HG02970 (cell line): ENCODE results near the gene PCID2.

Source experiments
- ATAC-seq: cut with Tn5 transposase; IDR thresholded peaks from one replicate; pipeline ENCODE4 v1.9.1; 2021; ENCODE audit warnings: mild to moderate bottlenecking, moderate library complexity, moderate number of reproducible peaks; ENCODE audit not compliant: unreplicated experiment, low FRiP score

Gene PCID2

GRCh38 chr13:113190181-113190580, 18.3 kb downstream of the PCID2 start:
- ATAC-seq: no peak

GRCh38 chr13:113187883-113188665, 20.4 kb downstream of the PCID2 start:
- no peak for ATAC-seq

DNA sequence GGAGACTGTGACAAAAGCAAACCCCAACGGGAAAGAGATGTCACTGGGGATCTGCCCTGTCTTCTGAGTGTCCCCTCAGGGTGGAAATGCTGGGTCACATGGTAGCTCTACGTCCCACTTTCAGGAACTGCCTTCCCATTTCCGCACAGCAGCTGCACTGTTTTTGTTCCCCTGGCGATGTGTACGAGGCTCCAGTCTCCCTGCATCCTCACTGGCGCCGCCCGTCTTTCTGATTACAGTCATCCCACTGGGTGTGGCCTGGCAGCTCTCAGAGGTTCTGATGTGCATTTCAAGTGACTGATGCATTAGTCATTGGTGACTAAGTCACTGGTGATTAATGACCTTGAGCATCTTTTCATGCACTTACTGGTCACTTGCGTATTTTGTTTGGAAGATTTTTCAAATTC, 21.2 kb downstream of the PCID2 start:
- no peak for ATAC-seq

GRCh38 chr13:113186061-113186900, 22.2 kb downstream of the PCID2 start:
- peak; percentile 92 for ATAC-seq

DNA sequence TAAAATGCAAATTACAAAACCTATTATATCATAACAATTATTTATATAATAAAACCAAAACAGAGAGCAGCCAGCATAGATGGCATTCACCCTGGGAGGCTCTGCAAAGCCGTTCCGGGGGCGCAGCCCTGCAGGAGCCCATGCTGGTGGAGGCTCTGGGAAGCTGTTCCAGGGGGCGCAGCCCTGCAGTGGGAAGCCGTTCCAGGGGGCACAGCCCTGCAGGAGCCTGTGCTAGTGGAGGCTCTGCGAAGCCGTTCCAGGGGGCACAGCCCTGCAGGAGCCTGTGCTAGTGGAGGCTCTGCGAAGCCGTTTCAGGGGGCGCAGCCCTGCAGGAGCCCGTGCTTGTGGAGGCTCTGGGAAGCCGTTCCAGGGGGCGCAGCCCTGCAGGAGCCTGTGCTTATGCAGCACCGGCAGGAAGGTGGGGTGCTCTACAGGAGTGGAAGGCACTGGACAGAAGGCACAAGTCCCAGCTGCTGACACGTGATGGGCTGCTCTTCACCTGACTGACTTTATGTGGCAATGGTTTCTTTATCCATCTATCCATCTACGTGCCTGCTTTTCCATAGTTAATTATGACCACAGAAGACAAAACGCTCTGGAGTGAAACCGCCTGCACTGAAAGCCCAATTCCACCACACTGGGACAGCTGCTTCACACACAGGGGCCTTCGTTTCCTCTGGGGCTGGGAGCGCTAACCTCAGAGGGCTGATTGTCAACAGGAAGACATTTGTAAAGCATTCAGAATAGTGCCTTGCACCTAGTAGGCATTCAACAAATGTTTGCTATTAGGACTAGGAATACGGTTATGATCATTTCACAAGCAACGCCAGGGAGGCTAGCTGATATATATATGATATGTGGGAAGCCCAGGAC, 23.7 kb downstream of the PCID2 start:
- no peak for ATAC-seq

DNA sequence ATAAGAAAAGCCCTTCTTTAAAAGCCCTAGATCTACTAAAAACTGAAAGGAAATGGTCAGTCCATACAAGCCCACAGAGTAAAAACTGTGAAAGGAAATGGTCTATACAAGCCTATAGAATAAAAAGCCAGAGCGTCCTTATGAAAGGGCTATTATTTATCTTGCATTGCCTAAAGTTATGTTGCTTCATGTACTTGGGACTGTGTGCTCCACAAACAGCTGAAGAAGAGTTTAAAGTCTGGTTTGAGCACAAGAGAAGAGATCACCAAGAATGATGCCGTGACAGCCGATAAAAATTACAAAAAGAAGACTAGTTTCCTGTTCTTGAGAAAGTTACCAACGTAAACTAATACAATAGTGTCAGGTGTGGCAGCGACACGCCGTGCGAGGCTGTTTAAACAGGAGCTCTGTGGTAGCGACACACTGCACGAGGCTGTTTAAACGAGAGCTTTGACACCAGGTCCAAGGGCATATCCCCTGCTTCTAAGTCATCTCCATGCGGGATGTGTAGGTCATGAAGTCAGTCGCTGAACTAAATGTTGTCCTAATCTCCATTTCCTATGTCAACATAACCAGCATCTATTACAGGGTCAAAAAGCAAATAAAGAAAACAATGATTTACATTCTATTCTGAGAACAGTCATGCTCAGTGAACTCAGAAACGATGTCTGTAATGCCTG, 24.9 kb downstream of the PCID2 start:
- ATAC-seq: no peak

GRCh38 chr13:113182046-113182445, 26.4 kb downstream of the PCID2 start:
- ATAC-seq: no peak

DNA sequence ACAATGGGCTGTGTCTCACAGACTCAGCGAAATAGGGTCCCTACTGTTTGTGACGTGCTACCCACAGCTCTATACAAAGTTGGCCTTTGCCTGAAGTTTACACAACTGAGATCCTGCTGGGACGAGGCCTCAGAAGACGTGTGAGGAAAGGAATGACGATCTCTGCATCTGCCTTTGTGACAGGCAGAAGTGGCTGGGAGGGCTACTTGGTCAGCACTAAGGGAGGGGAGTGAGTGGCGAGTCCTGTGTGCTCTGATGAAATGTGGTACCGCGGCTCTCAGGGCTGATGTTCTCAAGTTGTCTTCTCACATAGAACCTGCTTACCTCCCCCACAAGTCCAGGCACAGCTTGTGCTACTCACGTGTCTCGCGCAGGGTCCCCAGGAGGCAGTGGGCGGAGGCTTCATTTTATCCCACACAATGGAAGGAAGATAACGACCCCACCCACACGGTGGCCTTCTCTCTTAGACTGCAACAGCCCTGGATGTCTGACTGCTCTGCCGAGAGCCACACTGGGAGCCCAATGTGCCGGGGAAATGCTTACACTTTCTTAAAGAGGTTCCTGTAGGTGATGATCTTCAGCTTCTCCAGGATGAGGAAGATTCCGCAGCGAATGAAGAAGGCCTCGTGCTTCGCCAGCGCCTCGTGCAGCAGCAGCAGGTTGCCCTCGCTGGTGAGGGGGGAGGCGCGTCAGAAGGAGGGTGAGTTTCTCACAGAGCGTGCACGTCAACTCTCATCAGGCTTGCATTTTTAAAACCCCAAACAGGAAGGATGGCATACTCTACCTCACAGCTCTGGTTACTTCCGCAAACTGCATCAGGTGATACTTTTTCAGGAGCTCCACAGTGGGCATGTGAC, 28.9 kb downstream of the PCID2 start:
- no peak for ATAC-seq

GRCh38 chr13:113178896-113179167, 29.6 kb downstream of the PCID2 start:
- no peak for ATAC-seq

DNA sequence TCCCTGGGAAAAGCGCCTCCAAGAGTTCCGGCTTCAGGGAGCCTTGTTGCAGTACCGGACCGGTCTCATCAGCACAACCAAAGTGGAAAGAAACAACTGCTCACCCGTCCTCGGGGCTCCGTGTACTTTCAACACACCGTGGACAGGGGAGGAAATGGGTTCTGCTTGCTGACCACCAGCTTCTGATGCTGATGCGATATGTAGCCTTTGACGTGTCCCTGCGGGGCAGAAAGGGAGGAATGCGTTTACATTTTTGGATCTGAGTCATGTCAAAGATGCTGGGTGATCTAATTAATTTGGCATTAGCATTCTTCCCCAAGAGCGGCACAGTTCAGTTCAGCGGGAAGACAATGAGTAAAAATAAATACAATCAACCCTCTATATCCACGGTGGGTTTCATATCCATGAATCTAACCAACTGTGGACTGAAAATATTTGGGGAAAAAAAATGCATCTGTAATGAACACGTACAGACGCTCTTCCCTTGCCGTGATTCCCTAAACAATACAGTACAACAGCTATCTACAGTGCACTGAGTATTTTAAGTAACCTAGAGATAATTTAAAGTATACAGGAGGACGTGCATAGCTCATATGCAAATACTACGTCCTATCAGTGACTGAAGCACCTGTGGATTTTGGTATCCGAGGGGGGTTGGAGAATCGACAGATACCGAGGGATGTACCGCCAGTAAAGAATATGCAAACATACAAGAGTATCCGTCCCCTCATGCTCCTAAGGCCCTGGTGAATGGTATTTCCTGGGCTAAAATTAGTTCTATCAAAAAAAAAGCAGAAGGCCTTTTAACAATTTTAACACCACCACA, 30.2 kb downstream of the PCID2 start:
- ATAC-seq: no peak

DNA sequence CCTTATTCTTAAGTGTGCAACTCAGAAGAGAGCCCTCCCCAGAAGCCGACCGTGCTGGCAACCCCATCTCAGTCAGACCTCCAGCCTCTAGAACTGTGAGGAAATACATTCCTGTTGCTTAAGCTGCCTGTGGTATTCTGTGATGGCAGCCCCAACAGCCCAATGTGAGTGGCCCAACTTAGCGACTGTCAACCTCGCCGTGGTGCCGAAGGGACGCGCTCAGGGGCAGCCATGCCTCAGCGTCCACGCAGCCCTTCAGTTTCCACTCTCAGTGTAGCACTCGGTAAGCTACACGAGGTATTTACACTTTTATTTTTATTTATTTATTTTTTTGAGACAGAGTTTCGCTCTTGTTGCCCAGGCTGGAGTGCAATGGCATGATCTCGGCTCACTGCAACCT, 31.6 kb downstream of the PCID2 start:
- no peak for ATAC-seq

- ATAC-seq: no peak
Observed at GRCh38 chr13:113176280-113176679, 32.2 kb downstream of the PCID2 start.

GRCh38 chr13:113172419-113172926, 36.0 kb downstream of the PCID2 start:
- ATAC-seq: no peak

DNA sequence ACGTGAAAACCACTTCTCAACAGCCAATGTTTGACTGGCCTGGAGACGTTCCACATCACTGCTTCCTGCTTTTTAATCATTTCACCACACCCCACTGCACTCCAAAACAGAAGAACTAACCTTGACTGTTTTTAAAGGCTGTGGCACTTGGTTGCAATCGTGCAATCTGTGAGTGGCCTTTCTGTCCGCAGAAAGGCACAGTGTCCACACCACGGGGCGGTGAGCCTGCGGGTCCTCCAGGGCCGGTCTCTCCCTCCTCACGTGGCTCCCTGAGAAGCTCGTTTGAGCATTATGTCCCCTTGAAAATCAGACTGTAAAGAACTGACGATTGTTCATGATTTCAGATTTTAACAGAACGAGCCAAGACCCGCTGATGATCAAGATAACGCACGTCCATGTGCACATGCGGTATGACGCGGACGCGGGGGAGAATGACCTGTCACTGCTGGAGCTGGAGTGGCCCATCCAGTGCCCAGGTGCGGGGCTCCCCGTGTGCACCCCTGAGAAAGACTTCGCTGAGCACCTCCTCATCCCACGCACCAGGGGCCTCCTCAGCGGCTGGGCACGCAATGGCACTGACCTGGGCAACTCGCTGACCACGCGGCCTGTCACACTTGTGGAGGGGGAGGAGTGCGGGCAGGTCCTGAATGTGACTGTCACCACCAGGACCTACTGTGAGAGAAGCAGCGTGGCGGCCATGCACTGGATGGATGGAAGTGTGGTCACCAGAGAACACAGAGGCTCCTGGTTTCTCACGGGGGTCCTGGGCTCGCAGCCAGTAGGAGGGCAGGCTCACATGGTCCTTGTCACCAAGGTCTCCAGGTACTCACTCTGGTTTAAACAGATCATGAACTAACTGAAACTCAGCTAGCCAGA, 37.0 kb downstream of the PCID2 start:
- no peak for ATAC-seq

DNA sequence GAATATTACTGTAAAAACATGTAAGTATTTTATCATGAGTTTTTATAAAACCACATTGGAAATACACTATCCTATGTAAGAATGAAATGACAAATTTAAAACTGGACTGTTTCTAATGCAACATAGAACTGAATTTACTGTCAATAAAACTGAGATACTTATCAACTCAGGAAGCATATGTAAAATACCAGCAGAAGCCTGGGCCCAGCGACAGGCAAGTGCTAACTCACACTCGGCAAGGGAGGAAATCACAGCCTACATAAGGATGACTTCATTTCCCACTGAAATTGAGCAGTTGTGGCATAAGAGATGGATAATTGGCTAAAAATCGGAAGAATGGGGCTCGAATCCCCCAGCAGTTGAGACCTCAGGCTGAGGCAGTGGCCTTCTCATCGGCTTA, 38.0 kb downstream of the PCID2 start:
- ATAC-seq: no peak

DNA sequence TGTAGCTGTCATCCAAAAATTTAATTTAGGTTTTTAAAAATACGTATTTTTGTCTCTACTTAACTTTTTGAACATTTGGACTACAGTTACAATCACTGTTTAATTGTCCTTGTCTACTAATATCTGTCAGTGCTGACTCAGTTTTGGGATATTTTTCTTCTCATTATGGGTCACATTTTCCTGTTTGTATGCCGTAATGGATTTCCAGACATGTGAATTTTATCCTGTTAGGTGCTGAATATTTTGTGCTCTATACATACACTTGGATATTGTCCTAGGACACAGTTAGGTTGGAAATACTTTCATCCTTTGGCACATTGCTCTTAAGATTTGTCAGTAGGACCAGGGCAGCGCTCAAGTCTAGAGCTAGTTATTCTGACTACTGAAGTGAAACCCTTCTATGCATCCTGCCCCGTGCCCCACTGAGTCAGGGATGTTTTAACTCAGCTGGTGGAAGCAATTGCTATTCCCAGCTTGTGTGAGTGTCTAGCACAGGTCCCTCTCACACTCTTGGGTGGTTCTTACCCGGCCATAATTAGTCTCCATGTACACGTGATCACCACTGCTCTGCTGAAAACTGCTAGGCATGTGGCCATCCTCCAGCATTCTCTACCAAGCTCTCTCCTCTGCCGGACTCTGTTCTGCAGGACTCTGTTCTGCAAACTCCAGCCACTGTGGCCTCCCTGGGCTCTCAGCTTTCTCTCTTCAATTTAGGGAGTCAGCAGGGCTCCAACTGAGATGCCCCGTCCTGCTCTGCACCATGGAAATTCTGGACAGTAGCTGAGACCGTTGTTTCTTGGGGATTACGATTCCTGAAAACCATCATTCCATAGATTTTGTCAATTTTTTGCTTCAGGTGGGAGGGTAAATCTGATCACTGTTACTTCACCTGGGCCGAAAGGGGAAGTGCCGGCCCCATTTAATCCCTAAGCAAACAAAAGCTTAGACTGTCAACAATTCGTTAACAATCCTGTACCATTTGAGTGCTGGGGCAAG, 38.9 kb downstream of the PCID2 start:
- no peak for ATAC-seq
